Measurements from ENCODE around the gene SYTL2.

DNA sequence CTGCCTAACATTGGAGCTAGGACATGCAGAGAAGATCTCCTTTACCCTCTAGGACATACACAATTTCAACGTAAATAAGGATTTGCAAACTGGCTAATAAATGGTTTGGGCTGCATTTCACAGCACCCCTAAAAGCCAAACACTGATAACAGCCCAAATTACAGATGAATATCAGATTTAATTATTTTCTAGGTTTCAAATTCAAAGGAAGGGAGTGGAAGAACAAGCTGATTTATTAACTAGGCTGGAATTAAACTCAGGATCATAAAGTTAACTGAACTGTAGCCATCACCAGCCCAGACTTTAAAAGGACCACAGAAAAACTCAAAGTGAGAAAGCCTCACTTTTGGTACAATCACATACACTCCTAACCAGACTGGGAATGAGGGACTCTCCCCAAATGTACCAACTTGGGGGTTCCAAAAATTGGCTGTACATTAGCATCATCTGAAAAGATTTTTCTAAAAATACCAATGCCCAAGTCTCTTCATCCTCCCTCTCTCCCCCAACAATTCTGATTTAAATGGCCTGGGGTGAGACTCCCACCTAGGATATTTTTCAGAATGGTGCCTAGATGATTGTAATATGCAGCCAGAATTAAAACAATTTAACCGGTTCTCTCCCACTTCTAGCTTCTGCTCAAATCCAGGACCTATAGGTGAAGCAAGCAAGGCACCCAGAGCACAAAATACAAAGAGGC lies 43.5 kb downstream of the SYTL2 start:
- TF ChIP-seq, protein P1, sequence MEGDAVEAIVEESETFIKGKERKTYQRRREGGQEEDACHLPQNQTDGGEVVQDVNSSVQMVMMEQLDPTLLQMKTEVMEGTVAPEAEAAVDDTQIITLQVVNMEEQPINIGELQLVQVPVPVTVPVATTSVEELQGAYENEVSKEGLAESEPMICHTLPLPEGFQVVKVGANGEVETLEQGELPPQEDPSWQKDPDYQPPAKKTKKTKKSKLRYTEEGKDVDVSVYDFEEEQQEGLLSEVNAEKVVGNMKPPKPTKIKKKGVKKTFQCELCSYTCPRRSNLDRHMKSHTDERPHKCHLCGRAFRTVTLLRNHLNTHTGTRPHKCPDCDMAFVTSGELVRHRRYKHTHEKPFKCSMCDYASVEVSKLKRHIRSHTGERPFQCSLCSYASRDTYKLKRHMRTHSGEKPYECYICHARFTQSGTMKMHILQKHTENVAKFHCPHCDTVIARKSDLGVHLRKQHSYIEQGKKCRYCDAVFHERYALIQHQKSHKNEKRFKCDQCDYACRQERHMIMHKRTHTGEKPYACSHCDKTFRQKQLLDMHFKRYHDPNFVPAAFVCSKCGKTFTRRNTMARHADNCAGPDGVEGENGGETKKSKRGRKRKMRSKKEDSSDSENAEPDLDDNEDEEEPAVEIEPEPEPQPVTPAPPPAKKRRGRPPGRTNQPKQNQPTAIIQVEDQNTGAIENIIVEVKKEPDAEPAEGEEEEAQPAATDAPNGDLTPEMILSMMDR (IDR thresholded peaks at IDR 0.05), result no peak
- no peak for TF ChIP-seq POLR2A (IDR thresholded peaks at IDR 0.05)

Measured in right lobe of liver (tissue), 4 donors.